B cell (primary cell): ENCODE data around the gene MYL12A. TPM values are rescaled to one million over a fixed set of nuclear protein-coding genes. Genes with fewer than 3 reads are reported as not detected.

Source experiments
- ATAC-seq: fragments of 200-7000 bp; cut with Tn5 transposase; one replicate; pipeline ENCODE4 v1.10.0; 2021; ENCODE audit warnings: low read depth, mild to moderate bottlenecking, moderate number of reproducible peaks, moderate library complexity
- CTCF ChIA-PET: fragments of 350-600 bp; sonication (Branson Sonifier 250); formaldehyde crosslinking; loops from one replicate; lab custom pipeline; 2021; ENCODE audit warnings: antibody characterized with exemption, inconsistent platforms; lab: Charles Lee
- POLR2A ChIA-PET: fragments of 350-600 bp; sonication (Branson Sonifier 250); formaldehyde crosslinking; loops from one replicate; lab custom pipeline; 2021; ENCODE audit warnings: antibody characterized with exemption; lab: Charles Lee
- DNase-seq: peaks from one replicate; pipeline ENCODE4 v3.0.0; 2013
- H2AFZ ChIP-seq: 2 replicates; pipeline ENCODE4 v1.6.1; 2012; ENCODE audit warnings: mild to moderate bottlenecking, low read depth, low read length; ENCODE audit not compliant: insufficient read depth, poor library complexity, severe bottlenecking
- H3K27ac ChIP-seq, 2 donors: 1 replicate in 1 of 2; 2 replicates in 1 of 2; pipeline ENCODE4 v1.5.1; 2012 to 2013; ENCODE audit warnings: low read length in 2 of 2, mild to moderate bottlenecking in 2 of 2, moderate library complexity in 1 of 2
- H3K27me3 ChIP-seq, 4 experiments: fragments of 200-600 bp in 1 of 4; sonication (generic) in 1 of 4; replicated peaks in 1 of 4; 1 replicate in 2 of 4; 2 replicates in 2 of 4; pipeline versions ENCODE4 v1.6.1 to v1.7.0; 2013 to 2016; ENCODE audit warnings: low read length in 3 of 4, mild to moderate bottlenecking in 2 of 4, mixed read lengths in 1 of 4, moderate library complexity in 1 of 4; ENCODE audit not compliant: insufficient read depth in 4 of 4, control insufficient read depth in 3 of 4; ENCODE audit errors: control extremely low read depth in 1 of 4
- H3K36me3 ChIP-seq, 2 experiments: replicated peaks in 1 of 2; 1 replicate in 1 of 2; 2 replicates in 1 of 2; pipeline versions ENCODE4 v1.6.1 to v1.7.1; 2013; ENCODE audit warnings: low read length in 1 of 2; ENCODE audit not compliant: insufficient read depth in 2 of 2, control insufficient read depth in 1 of 2; ENCODE audit errors: control extremely low read depth in 1 of 2, extremely low read depth in 1 of 2
- H3K4me1 ChIP-seq, 2 donors: fragments of 200-600 bp in 1 of 2; sonication (generic) in 1 of 2; 1 replicate in 1 of 2; 2 replicates in 1 of 2; pipeline versions ENCODE4 v1.5.1 to v1.6.1; 2013 to 2017; ENCODE audit warnings: low read length in 2 of 2; ENCODE audit not compliant: control insufficient read depth in 2 of 2, insufficient read depth in 2 of 2
- H3K4me2 ChIP-seq: replicated peaks from 2 replicates; pipeline ENCODE3; 2012; ENCODE audit warnings: mild to moderate bottlenecking, low read depth, low read length; ENCODE audit not compliant: poor library complexity, severe bottlenecking
- H3K4me3 ChIP-seq, 5 experiments: fragments of 200-600 bp in 1 of 5; sonication (generic) in 1 of 5; 1 replicate in 3 of 5; 2 replicates in 2 of 5; pipeline versions ENCODE4 v1.5.1 to v1.7.0; 2011 to 2016; ENCODE audit warnings: low read length in 4 of 5, mild to moderate bottlenecking in 4 of 5, low read depth in 2 of 5, control low read depth in 1 of 5, moderate library complexity in 1 of 5; ENCODE audit not compliant: insufficient read depth in 1 of 5; ENCODE audit errors: control extremely low read depth in 1 of 5, extremely low read depth in 1 of 5
- H3K79me2 ChIP-seq: fragments of 200-600 bp; sonication (generic); one replicate; pipeline ENCODE4 v1.6.0; 2016; ENCODE audit warnings: low read length; ENCODE audit not compliant: control insufficient read depth, insufficient read depth
- H3K9ac ChIP-seq: fragments of 200-600 bp; sonication (generic); 2 replicates; pipeline ENCODE4 v1.6.1; 2017; ENCODE audit warnings: mild to moderate bottlenecking, low read length, moderate library complexity
- H3K9me3 ChIP-seq, 3 donors: one replicate each; pipeline versions ENCODE4 v1.6.1 to v1.7.1; 2013; ENCODE audit warnings: low read length in 2 of 3; ENCODE audit not compliant: control insufficient read depth in 2 of 3, insufficient read depth in 1 of 3; ENCODE audit errors: control extremely low read depth in 1 of 3
- H4K20me1 ChIP-seq: 2 replicates; pipeline ENCODE4 v1.6.0; 2012; ENCODE audit warnings: mild to moderate bottlenecking, low read length; ENCODE audit not compliant: insufficient read depth, control insufficient read depth, poor library complexity, severe bottlenecking
- H3K27ac Mint-ChIP-seq: one replicate; pipeline ENCODE4 v1.8.0; 2021; ENCODE audit warnings: mixed read lengths
- H3K27me3 Mint-ChIP-seq: one replicate; pipeline ENCODE4 v1.8.0; 2021; ENCODE audit warnings: mixed read lengths
- H3K4me1 Mint-ChIP-seq: one replicate; pipeline ENCODE4 v1.8.0; 2021; ENCODE audit warnings: mixed read lengths
- H3K4me3 Mint-ChIP-seq: one replicate; pipeline ENCODE4 v1.8.0; 2021; ENCODE audit warnings: mixed read lengths
- H3K9me3 Mint-ChIP-seq: one replicate; pipeline ENCODE4 v1.8.0; 2022; ENCODE audit warnings: mixed read lengths; ENCODE audit not compliant: insufficient read depth
- CTCF ChIP-seq: fragments of 200-600 bp; IDR thresholded peaks from one replicate; pipeline ENCODE4 v1.8.0; 2022; ENCODE audit warnings: antibody characterized with exemption, mild to moderate bottlenecking
- EZH2 ChIP-seq: IDR thresholded peaks from 2 replicates; pipeline ENCODE4 v1.6.1; 2012; ENCODE audit warnings: borderline replicate concordance, low read depth, mild to moderate bottlenecking, moderate library complexity, low read length; ENCODE audit not compliant: insufficient read depth, poor library complexity, severe bottlenecking
- whole genome bisulfite sequencing: methylation state at CpG from one replicate; pipeline ENCODE4 v1.1.5; 2013; ENCODE audit warnings: missing lambda C conversion rate; ENCODE audit not compliant: insufficient coverage; 5-methylcytosine and 5-hydroxymethylcytosine counted together
- intact Hi-C: fragments of 100-400 bp; cut with micrococcal nuclease; formaldehyde crosslinking; loops from one replicate; pipeline ENCODE4 v1.10.0; 2022
- polyA plus RNA-seq: library from polyadenylated mRNA; depleted of rRNA; stranded (reverse); fragments of >200 nt; gene quantifications from 2 replicates; pipeline ENCODE4 v1.2.3, GENCODE V29; 2012
- total RNA-seq, 2 donors: library from RNA; stranded (reverse); fragments of 120-200 nt in 1 of 2; gene quantifications; 1 replicate in 1 of 2; 2 replicates in 1 of 2; pipeline versions ENCODE4 v1.2.3 to v1.2.4, GENCODE V29; 2013 to 2022

MYL12A gene
- total and polyA plus RNA-seq, 2 donors (not counting 1 experiment from before 2014, with no cell fraction given) = 276 to 281 TPM

- DNase-seq (no peak), ATAC-seq (no peak)
- Histone ChIP-seq H3K9ac (no peak overlapping the region), H3K4me3 (no peak overlapping the region), H3K27ac (no peak overlapping the region), H3K79me2 (no peaks in the 10 kb centered on the region), H3K36me3 (peaks cover 0 to 1% of the 10 kb centered on the region in 2 experiments), H4K20me1 (no peaks in the 10 kb centered on the region), H3K9me3 (no peaks in the 10 kb centered on the region), H3K27me3 (no peaks in the 10 kb centered on the region), H2AFZ (no peak overlapping the region), H3K4me1 (no peaks in the 10 kb centered on the region), H3K4me2 (no peak overlapping the region)
- WGBS = 81% methylated on average over 4 of the region's 5 CpGs
- H3K27me3 Mint-ChIP-seq = no peaks in the 10 kb centered on the region
- ChIA-PET POLR2A (no interaction called here), CTCF (interaction anchor here (0.5 to 1.5 kb wide), 2 partner anchors 11 to 220 kb away, joined by 3 to 10 read pairs; no protein-coding TSS in a partner anchor)
- no peak for TF ChIP-seq EZH2
- TF ChIP-seq CTCF = no peak
- no peaks in the 10 kb centered on the region for H3K9me3 Mint-ChIP-seq
- H3K27ac Mint-ChIP-seq = no peak overlapping the region
- intact Hi-C loops = no loop called here
- H3K4me1 Mint-ChIP-seq = no peaks in the 10 kb centered on the region
- H3K4me3 Mint-ChIP-seq = no peak overlapping the region
Measured at GRCh38 chr18:3234457-3234856, 13.1 kb upstream of the MYL12A start.

GRCh38 chr18:3235846-3236245, 11.8 kb upstream of the MYL12A start:
- ATAC-seq = no peak
- peaks cover 2% of the 10 kb centered on the region for H3K9me3 Mint-ChIP-seq
- CTCF ChIA-PET = no interaction called here

More at GRCh38 chr18:3235846-3236245, 11.8 kb upstream of the MYL12A start:
- Histone ChIP-seq H3K4me1 (no peaks in the 10 kb centered on the region), H3K36me3 (peaks cover 0 to 1% of the 10 kb centered on the region in 2 experiments), H3K9ac (no peak overlapping the region), H2AFZ (no peak overlapping the region), H3K4me3 (no peak overlapping the region), H3K27ac (no peak overlapping the region), H4K20me1 (no peaks in the 10 kb centered on the region), H3K79me2 (no peaks in the 10 kb centered on the region), H3K9me3 (no peaks in the 10 kb centered on the region), H3K27me3 (no peaks in the 10 kb centered on the region), H3K4me2 (no peak overlapping the region)
- no peak for TF ChIP-seq EZH2
- H3K4me1 Mint-ChIP-seq = no peaks in the 10 kb centered on the region
- POLR2A ChIA-PET = no interaction called here
- no peak overlapping the region for H3K27ac Mint-ChIP-seq
- no peaks in the 10 kb centered on the region for H3K27me3 Mint-ChIP-seq
- H3K4me3 Mint-ChIP-seq = no peak overlapping the region
- intact Hi-C loops = no loop called here
- 100% methylated on average over 1 of the region's 2 CpGs for WGBS
- DNase-seq = no peak
